ENCODE measurements around the gene FAM180A.

DNA sequence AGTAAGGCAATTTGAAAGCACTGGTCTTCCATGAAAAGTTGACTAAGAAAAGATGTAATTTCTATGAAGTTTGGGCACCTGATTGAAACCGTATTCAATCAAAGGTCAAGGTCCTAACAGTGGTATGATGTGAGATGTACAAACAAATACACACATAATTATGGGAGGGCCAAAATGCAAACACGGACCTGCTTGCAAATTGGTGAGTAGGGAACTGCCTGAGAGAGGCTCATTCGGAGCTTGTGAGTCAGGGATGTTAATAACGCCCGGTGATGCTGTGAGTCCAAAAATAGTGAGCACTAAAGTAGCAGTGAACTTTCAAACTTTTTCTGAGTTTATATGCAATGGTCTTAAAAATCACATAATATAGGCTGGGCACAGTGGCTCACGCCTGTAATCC lies 34.2 kb upstream of the FAM180A start:
- TF ChIP-seq, protein P1, sequence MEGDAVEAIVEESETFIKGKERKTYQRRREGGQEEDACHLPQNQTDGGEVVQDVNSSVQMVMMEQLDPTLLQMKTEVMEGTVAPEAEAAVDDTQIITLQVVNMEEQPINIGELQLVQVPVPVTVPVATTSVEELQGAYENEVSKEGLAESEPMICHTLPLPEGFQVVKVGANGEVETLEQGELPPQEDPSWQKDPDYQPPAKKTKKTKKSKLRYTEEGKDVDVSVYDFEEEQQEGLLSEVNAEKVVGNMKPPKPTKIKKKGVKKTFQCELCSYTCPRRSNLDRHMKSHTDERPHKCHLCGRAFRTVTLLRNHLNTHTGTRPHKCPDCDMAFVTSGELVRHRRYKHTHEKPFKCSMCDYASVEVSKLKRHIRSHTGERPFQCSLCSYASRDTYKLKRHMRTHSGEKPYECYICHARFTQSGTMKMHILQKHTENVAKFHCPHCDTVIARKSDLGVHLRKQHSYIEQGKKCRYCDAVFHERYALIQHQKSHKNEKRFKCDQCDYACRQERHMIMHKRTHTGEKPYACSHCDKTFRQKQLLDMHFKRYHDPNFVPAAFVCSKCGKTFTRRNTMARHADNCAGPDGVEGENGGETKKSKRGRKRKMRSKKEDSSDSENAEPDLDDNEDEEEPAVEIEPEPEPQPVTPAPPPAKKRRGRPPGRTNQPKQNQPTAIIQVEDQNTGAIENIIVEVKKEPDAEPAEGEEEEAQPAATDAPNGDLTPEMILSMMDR (IDR thresholded peaks at IDR 0.05; ENCODE audit: low read depth, low read length, missing input control) = no peak
- TF ChIP-seq SP1 (IDR thresholded peaks at IDR 0.05) = no peak
- no peak for TF ChIP-seq RAD21 (IDR thresholded peaks at IDR 0.05)
- no peak for TF ChIP-seq GABPA (IDR thresholded peaks at IDR 0.05 in 1 of 2, conservative IDR thresholded peaks at IDR 0.05 in 1 of 2)

Data from liver (tissue), 3 donors.